Activated CD4-positive, alpha-beta T cell treated with anti-CD3 and anti-CD28 coated beads for 24 hours (primary cell): ENCODE data around the gene TUBGCP6.
A peak's percentile ranks its signal among the peaks of the same experiment; 100 is the strongest.

Source experiments
- DNase-seq, 2 donors: peaks; one replicate each; pipeline ENCODE4 v3.0.0-alpha.2; 2020; ENCODE audit warnings: low read depth in 2 of 2

Gene TUBGCP6

DNA sequence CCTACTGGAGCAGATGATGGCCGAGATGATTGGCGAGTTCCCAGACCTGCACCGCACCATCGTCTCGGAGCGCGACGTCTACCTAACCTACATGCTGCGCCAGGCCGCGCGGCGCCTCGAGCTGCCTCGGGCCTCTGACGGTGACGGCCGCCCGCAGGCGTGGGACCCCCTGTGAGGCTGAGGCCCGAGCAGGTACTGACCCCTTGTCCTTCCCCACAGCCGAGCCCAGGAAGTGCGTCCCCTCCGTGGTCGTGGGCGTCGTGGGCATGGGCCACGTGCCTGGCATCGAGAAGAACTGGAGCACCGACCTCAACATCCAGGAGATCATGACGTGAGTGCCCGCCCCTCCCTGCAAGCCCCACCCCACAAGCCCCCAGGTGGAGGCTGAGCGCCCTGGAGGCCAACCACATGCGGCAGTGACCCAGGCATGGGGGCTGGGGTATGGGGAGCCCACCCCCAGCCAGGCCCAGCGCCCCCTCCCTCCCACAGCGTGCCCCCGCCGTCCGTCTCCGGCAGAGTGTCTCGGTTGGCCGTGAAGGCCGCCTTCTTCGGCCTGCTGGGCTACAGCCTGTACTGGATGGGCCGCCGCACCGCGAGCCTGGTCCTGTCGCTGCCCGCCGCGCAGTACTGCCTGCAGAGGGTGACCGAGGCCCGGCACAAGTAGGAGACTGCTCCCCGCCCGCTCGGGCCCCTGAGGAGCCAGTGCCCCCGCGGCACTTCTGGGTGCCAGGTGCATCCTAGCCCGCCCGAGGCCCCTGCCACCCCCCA lies 46.8 kb downstream of the TUBGCP6 start:
- no peak for DNase-seq

GRCh38 chr22:50197000-50197800 lies 47.6 kb downstream of the TUBGCP6 start:
- no peak for DNase-seq

GRCh38 chr22:50196256-50196655 lies 48.6 kb downstream of the TUBGCP6 start:
- DNase-seq: no peak

DNA sequence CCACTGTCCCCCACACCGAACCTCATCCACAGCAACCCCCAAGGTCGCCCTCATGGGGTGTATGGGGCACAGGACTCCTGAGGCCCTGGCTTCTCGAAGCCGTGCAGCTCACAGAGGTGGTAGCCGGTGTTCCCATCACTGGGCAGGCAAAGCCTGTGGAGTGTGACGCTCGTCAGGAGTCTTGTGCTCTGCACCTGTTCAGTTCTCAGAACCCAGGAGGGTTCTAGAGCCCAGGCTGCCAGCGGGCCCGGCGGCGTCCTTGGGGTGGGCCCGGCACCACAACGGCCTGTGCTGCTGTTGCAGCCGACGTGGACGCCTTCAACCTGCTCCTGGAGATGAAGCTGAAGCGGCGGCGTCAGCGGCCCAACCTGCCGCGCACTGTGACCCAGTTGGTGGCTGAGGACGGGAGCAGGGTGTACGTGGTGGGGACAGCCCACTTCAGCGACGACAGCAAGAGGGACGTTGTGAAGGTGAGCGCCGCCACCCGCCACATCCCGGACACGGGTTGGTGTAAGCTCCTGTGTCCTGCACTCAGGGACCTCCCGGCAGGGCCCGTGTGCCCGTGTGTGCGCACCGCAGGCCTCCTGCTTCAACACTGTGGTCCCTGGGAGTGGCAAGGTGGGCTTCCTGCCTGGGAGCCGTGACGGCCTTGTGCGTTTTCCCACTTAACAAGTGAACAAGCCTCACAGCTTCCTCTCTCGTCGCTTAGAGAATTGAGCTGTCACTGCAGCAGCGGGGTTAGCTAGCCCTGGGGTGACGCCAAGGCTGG lies 50.6 kb downstream of the TUBGCP6 start:
- no peak for DNase-seq

GRCh38 chr22:50193621-50194020 lies 51.2 kb downstream of the TUBGCP6 start:
- no peak for DNase-seq

DNA sequence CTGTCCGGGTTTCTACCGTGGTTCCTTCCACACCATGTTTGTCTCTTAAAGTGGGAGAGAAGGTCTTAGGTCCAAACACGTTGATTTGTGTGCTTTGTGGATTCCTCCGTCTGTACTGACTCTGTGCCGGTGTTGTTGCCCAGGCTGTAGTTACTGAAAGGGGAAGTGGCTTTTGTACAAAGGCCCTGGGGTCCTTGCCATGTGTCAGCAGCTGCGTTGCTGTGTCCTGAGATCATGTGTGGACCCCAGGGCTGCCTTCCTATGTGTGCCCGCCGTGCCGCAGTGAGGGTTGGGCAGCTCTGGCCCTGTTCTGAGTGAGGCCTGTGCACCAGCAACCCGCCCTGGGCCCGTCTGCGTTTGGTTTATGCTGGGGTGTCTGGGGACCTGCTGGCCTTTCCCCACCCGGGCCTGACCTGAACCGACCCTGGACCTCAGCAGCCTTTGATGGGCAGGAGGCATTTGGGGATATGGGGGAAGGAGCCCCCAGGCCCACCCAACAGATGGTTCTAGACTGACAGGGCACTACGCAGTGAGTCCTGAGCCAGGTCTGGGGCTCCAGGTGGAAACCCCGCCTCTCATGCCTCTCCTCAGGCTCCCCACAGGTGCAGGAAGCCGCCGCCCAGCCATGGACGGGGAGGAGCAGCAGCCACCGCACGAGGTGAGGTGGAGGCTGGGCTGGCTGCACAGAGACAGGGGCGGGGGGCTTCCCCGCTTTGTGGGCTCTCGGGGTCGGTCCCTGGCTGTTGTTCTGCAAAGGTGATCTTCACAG lies 52.2 kb downstream of the TUBGCP6 start:
- DNase-seq: no peak

- DNase-seq: peak; percentile 37 to 43
Measured at GRCh38 chr22:50190941-50191741, 53.7 kb downstream of the TUBGCP6 start.

DNA sequence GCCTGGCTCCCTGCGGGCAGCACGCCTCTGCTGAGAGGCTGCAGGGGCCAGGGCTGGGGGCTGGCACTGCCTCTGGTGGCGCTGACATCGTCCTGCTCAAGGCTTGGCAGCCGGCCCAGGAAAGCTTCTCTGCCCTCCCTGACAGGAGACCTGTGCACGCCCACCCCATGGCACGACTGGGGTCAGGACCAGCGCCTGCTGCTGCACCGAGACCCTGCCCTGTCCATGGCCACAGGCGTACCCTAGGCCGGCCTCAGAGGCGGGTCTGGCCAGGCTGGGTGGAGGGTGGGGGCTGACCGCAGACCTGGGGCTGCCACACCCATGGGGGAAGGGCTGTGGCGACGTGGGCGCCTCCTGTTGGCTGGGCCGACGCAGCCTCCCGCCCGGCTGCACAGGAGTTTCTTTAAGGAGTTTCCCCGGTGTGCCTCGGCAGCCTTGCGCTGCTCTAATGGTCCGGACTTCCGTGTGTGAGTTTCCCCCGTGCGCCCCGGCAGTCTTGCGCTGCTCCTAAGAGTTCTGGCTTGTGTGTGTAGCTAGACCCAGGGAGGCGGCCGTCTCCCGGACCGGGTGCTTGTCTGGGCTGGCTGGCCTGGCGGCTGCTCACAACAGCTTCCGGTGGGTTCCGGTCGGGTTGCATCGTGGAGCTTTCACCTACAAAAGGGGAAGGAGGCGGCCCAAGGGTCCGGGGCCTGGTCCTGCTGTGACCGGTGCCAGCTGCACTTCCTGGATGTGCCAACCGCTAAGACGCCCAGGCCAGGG lies 54.5 kb downstream of the TUBGCP6 start:
- peak; percentile 53 to 60 for DNase-seq

GRCh38 chr22:50189849-50190181 lies 55.0 kb downstream of the TUBGCP6 start:
- no peak for DNase-seq

GRCh38 chr22:50189184-50189848 lies 55.5 kb downstream of the TUBGCP6 start:
- DNase-seq: no peak

- DNase-seq: no peak
Measured at GRCh38 chr22:50188356-50188755, 56.5 kb downstream of the TUBGCP6 start.

DNA sequence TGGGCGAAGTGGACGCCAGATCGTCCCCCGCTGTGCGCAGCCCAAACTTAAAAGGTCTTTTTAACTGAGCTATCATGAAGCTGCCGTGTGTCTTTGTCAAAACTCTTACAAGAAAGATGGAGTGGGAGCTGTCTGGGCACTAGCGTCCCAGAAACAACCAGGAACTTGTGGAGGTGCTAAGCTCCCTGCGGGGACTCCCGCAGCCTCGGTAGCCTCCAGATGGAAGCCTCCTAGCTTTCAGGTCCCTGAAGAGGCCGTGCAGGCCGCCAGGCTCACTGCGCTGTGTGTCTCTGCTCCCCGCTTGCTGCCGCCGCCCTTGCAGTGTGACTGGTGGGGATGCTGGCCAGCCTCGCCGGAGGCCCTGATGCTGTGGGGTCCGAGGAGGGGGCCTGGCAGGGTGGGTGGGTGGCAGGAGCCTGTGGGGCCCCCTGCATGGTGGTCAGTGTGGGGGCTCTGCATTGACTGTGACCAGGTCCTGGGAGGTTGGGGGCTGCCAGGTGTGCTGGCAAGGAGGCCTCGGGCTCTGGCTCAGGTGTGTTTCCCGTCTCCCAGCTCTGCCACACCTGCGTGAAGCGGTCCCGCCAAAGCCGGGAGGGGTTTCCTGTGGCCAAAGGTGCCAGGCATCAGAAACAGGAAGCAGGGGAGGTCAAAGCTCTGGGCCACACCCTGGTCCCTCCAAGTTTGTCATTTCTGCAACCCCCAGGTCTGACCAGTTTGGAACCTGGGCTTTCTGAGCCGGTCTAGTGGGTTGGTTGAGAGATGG lies 57.9 kb downstream of the TUBGCP6 start:
- no peak for DNase-seq

DNA sequence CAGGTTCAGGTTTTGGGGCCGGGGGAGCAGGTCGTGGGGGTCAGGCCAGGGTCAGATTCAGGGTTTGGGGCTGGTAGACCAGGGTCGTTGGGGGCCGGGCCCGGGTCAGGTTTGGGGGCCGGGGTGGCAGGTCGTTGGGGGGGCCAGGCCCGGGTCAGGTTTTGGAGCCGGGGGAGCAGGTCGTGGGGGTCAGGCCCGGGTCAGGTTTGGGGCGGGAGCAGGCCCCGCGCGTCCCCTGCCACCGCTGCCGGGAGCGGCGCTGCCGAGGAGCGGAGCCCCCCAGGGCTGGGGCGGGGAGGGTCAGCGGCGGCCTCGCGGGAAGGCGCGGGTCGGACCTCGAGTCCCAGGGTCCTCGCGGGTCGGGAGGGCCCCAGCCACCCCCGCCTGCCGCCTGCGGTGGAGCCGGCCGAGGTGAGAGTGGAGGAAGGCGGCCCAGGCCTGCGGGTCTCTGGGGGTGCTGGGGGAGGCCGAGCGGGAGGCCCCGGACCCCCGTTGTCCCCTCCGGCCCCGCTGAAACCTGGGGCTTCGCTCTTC lies 58.6 kb downstream of the TUBGCP6 start:
- no peak for DNase-seq

DNA sequence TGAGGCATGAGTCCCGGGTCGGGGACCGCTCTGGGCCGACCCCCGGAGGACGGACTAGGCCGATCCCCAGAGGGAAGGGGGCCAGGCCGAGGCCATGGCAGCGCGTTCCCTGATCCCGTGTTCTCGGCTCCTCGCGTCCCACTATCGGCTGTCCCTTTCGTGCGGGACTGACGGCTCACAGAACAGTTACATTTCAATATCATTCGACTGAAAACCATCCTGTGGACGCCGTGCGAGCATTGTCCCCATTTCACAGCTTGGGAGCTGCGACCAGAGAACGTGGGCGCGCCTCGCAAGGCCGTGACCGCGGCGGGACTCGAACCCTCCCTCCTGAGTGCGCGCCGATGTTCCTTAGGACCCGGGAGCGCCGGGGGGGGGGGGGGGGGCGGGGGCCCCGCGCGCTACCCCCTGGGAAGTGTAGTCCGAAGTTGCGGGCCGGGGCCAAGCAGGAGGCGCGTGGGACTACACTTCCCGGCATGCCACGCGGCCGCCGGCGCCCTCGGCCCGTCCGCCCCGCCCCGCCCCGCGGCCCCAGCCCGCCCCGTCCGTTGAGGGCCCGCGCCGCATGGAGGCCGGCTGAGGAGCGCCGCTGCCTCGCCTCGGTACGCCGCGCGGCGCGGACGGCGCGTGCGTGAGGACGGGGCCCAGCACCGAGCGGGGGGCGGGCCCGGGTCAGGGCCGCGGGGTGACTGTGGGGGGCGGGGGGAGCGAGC lies 59.3 kb downstream of the TUBGCP6 start, which contains the start of gene TRABD:
Gene TRABD (plus strand): TSS at position 539 of the 713 bp plus-strand sequence. CDS start 7,148 bp downstream, outside the sequence.
- peak; percentile 79 to 82 for DNase-seq

- no peak for DNase-seq
Measured at GRCh38 chr22:50184902-50185374, 59.9 kb downstream of the TUBGCP6 start.

DNA sequence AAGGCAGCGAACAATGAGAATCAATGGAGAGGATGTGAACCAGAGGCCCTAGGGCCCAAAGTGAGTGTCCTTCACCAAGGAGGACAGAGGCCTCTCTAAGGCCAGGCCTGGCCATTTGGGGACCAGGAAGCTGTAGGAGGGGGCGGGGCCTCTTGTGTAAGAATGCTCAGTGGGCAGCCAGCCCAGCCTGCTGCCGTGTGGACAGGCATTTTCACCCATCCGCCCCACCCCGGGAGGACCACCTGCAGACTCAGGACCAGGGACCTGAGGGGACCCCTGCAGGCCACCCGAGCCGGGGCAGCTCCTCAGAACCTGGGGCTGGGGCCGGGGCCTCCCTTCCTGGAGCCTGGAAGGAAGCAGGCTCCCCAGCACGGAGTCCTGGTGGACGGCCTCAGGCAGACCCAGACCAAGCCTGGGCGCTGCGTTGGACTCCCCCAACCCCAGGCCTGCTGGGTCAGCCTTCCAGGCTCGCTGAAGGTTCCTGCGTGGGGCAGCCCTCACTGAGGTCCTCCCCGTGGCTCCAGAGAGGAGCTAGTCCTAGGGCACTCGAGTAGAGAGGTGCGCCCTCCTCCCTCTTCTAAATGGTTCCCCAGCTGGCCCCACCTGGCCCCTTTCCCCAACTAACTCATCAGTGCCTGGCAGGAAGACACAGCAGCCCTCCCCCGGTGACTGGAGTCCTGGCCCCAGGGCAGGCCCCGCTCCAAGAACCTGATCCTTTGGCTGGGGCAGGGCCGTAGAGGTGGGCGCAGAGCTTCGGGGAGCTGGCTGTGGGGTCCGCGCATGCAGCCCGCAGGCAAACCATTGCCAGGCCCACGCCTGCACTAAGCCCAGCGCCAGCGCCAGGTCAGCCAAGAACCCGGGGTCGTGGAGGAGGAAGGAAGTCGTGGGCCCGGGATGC lies 60.6 kb downstream of the TUBGCP6 start:
- no peak for DNase-seq
